Endothelial cell (in vitro differentiated cells): ENCODE measurements around the gene AASS. TPM values are rescaled to one million over a fixed set of nuclear protein-coding genes. Genes with fewer than 3 reads are reported as not detected.

Experiments used
- DNase-seq: peaks from one replicate; pipeline ENCODE4 v3.0.0; 2021; ENCODE audit warnings: low spot score
- H3K27ac Mint-ChIP-seq: one replicate; pipeline ENCODE4 v1.8.0; 2021; ENCODE audit warnings: mixed read lengths, inconsistent platforms; ENCODE audit not compliant: unreplicated experiment
- H3K27me3 Mint-ChIP-seq: one replicate; pipeline ENCODE4 v1.8.0; 2021; ENCODE audit warnings: mild to moderate bottlenecking, moderate library complexity, mixed read lengths, inconsistent platforms; ENCODE audit not compliant: unreplicated experiment
- H3K36me3 Mint-ChIP-seq: one replicate; pipeline ENCODE4 v1.8.0; 2021; ENCODE audit warnings: mild to moderate bottlenecking, low read depth, mixed read lengths, inconsistent platforms; ENCODE audit not compliant: unreplicated experiment
- H3K4me1 Mint-ChIP-seq: one replicate; pipeline ENCODE4 v1.8.0; 2021; ENCODE audit warnings: mild to moderate bottlenecking, mixed read lengths, inconsistent platforms; ENCODE audit not compliant: unreplicated experiment
- H3K4me3 Mint-ChIP-seq: one replicate; pipeline ENCODE4 v1.8.0; 2021; ENCODE audit warnings: mild to moderate bottlenecking, mixed read lengths, inconsistent platforms; ENCODE audit not compliant: unreplicated experiment
- H3K9me3 Mint-ChIP-seq: one replicate; pipeline ENCODE4 v1.8.0; 2021; ENCODE audit warnings: mixed read lengths, inconsistent platforms; ENCODE audit not compliant: unreplicated experiment
- total RNA-seq: library from RNA; stranded (reverse); fragmentation: NEBNext Ultra II Directional; extraction: Animal tissue kit (Norgen Biotek cat#: 25700); gene quantifications from one replicate; pipeline ENCODE4 v1.2.1, GENCODE V29; 2021; ENCODE audit not compliant: unreplicated experiment
- TF ChIP-seq, protein P1 (sequence below): fragments of 200-600 bp; sonication (generic); IDR thresholded peaks from one replicate; pipeline ENCODE4 v1.5.0; 2021; ENCODE audit warnings: antibody characterized with exemption; ENCODE audit not compliant: unreplicated experiment

AASS gene
- total RNA-seq, 1 donor from 2014 or later: 41.9 TPM

DNA sequence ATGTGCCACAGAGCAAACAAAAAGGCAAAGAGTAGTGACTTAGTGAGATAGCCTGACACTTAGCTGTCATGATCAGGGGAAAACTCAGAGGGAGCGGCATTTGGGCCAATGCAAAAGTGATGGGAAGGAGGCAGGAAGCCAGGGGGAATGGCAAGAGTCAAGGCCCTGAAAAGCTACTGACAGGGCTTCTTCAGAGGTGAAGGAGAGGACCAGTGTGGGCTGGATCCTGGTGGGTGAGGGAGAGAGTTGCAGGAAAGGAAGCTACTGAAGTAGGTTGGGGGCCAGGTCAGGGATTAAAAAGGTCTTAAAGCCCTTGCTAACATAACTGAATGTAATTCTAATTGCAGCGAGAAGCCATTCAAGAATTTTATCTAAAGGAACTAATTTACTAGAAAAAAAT, 117.0 kb downstream of the AASS start:
- Mint-ChIP-seq H3K27me3 (no peaks in the 10 kb centered on the region), H3K4me3 (no peak overlapping the region), H3K4me1 (no peaks in the 10 kb centered on the region), H3K9me3 (no peaks in the 10 kb centered on the region), H3K27ac (no peak overlapping the region), H3K36me3 (no peaks in the 10 kb centered on the region)
- no peak for DNase-seq
- TF ChIP-seq, protein P1, sequence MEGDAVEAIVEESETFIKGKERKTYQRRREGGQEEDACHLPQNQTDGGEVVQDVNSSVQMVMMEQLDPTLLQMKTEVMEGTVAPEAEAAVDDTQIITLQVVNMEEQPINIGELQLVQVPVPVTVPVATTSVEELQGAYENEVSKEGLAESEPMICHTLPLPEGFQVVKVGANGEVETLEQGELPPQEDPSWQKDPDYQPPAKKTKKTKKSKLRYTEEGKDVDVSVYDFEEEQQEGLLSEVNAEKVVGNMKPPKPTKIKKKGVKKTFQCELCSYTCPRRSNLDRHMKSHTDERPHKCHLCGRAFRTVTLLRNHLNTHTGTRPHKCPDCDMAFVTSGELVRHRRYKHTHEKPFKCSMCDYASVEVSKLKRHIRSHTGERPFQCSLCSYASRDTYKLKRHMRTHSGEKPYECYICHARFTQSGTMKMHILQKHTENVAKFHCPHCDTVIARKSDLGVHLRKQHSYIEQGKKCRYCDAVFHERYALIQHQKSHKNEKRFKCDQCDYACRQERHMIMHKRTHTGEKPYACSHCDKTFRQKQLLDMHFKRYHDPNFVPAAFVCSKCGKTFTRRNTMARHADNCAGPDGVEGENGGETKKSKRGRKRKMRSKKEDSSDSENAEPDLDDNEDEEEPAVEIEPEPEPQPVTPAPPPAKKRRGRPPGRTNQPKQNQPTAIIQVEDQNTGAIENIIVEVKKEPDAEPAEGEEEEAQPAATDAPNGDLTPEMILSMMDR: no peak

Other genes starting within 250 kb of the AASS start
- 0.28 TPM for gene FEZF1, start 160.5 kb upstream of the AASS start, total RNA-seq